ENCODE measurements around the gene PITPNC1. TPM values are rescaled to one million over a fixed set of nuclear protein-coding genes. Genes with fewer than 3 reads are reported as not detected.

Gene PITPNC1
- total RNA-seq, 1 donor from 2014 or later: 39.7 TPM

DNA sequence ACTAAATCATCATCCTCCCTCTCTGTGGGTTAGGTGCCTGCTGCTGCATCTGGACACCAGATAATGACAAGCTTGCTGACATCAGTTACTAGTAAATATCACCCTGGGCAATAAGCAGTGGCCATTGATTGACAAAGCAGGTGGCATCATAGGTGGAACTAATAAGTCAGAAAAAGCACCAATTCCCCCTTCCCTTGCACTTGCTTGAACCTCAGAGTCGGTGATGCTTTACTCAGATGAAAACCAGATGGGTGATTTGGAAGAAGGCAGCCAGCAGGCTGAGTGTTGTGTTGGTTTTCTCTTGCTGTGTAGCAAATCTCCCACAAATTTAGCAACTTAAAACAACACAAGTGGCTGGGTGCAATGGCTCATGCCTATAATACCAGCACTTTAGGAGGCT is 193.7 kb downstream of the PITPNC1 start:
- H3K4me1 Mint-ChIP-seq (ENCODE audit: unreplicated experiment): peaks cover 3% of the 10 kb centered on the region
- no peak overlapping the region for H3K4me3 Mint-ChIP-seq (ENCODE audit: unreplicated experiment)
- TF ChIP-seq, protein P1, sequence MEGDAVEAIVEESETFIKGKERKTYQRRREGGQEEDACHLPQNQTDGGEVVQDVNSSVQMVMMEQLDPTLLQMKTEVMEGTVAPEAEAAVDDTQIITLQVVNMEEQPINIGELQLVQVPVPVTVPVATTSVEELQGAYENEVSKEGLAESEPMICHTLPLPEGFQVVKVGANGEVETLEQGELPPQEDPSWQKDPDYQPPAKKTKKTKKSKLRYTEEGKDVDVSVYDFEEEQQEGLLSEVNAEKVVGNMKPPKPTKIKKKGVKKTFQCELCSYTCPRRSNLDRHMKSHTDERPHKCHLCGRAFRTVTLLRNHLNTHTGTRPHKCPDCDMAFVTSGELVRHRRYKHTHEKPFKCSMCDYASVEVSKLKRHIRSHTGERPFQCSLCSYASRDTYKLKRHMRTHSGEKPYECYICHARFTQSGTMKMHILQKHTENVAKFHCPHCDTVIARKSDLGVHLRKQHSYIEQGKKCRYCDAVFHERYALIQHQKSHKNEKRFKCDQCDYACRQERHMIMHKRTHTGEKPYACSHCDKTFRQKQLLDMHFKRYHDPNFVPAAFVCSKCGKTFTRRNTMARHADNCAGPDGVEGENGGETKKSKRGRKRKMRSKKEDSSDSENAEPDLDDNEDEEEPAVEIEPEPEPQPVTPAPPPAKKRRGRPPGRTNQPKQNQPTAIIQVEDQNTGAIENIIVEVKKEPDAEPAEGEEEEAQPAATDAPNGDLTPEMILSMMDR (IDR thresholded peaks at IDR 0.05; ENCODE audit: unreplicated experiment): no peak
- no peaks in the 10 kb centered on the region for H3K9me3 Mint-ChIP-seq (ENCODE audit: unreplicated experiment)
- no peak for DNase-seq (ENCODE audit: low spot score)
- no peak overlapping the region for H3K27ac Mint-ChIP-seq (ENCODE audit: unreplicated experiment)
- H3K27me3 Mint-ChIP-seq (ENCODE audit: unreplicated experiment): peaks cover 9% of the 10 kb centered on the region
- H3K36me3 Mint-ChIP-seq (ENCODE audit: low read depth, unreplicated experiment): peaks cover 16% of the 10 kb centered on the region

DNA sequence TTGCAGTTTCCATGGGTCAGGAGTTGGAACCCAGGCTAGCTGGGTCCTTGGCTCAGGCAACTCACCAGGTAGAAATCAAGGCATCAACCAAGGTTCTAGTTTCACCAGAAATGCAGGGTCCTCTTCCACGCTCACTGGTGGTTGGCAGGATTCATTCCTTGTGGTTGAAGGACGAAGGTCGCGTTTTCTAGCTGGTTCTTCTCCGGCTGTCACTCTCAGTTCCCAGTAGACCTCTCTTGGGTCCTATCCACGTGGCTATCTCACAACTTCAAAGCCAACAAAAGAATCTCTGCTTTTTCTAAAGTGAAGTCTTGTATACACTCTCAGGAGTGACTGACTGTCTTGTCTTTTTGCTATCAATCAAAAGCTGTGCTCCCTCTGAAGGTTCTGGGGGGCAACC is 194.4 kb downstream of the PITPNC1 start:
- Mint-ChIP-seq H3K9me3 (ENCODE audit: unreplicated experiment) (no peaks in the 10 kb centered on the region), H3K4me1 (ENCODE audit: unreplicated experiment) (peaks cover 5% of the 10 kb centered on the region), H3K27me3 (ENCODE audit: unreplicated experiment) (peaks cover 9% of the 10 kb centered on the region), H3K36me3 (ENCODE audit: low read depth, unreplicated experiment) (peaks cover 16% of the 10 kb centered on the region), H3K4me3 (ENCODE audit: unreplicated experiment) (no peak overlapping the region), H3K27ac (ENCODE audit: unreplicated experiment) (no peak overlapping the region)
- no peak for DNase-seq (ENCODE audit: low spot score)
- TF ChIP-seq, protein P1 (IDR thresholded peaks at IDR 0.05; ENCODE audit: unreplicated experiment): no peak

DNA sequence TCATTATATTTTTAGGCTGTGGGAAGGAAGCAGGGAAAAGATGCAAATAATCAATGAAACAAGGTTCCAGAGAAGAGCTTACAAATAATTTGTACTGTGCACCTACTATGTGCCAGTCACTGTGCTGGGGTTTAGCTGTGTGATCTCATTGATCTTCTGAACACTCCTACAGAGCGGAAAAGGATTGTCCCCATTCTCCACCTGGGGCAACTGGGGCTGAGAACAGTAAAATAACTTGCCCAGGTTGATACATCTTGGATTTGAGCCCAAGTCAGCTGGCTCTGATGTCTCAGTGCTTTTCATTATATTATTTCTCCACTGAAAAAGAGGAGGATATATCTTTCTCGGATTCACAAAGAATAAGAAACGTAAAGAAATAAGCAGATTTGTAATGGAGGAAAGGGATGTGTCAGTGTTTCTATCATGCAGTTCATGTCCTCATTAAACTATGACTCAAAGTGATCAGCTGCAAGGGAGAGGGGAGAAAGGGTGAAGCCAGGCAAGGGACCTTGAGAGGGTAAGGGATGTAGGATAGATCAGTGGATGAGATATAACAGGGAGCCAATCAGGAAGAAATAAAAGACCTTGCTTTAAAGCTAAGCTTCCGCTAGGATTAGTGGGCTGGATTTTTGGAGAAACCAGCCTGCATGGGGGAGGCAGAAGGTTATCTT is 197.0 kb downstream of the PITPNC1 start:
- Mint-ChIP-seq H3K27ac (ENCODE audit: unreplicated experiment) (no peak overlapping the region), H3K36me3 (ENCODE audit: low read depth, unreplicated experiment) (peaks cover 15% of the 10 kb centered on the region)

DNA sequence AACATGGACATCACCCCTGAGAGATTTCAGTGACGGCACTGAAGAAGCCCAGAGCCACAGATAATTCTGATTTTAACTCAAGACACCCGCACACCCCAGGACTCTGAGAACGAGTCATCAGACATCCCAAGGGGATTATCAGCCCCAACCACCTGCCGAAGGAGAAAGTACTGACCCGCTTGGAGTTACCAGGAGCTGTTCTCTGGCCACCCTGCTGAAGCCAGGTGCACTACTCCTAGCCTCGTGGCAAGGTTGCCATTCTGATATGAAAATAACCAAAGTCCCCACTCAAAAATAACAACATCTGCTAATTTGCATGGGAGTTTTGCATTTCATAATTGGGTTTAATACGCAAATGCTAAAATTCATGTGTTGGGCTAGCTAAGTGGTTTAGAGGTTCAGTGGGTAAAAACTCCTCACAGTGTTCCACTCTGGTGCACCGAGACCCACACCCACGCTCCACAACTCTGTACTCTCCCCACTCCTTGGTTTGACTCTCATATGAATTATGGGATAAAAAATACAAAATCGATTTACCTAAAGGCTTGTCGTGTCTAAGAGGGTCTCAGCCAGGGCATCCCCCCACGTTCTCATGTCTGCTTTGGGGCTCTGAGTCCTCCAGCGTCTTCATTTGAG is 197.7 kb downstream of the PITPNC1 start:
- Mint-ChIP-seq H3K27ac (ENCODE audit: unreplicated experiment) (no peak overlapping the region), H3K36me3 (ENCODE audit: low read depth, unreplicated experiment) (peaks cover 9% of the 10 kb centered on the region), H3K4me3 (ENCODE audit: unreplicated experiment) (no peak overlapping the region), H3K27me3 (ENCODE audit: unreplicated experiment) (peaks cover 9% of the 10 kb centered on the region), H3K4me1 (ENCODE audit: unreplicated experiment) (peaks cover 10% of the 10 kb centered on the region), H3K9me3 (ENCODE audit: unreplicated experiment) (no peaks in the 10 kb centered on the region)
- DNase-seq (ENCODE audit: low spot score): no peak
- TF ChIP-seq, protein P1 (IDR thresholded peaks at IDR 0.05; ENCODE audit: unreplicated experiment): no peak

More for the DNA sequence above, 197.0 kb downstream of the PITPNC1 start:
- no peaks in the 10 kb centered on the region for H3K9me3 Mint-ChIP-seq (ENCODE audit: unreplicated experiment)
- H3K4me3 Mint-ChIP-seq (ENCODE audit: unreplicated experiment): no peak overlapping the region
- peaks cover 10% of the 10 kb centered on the region for H3K4me1 Mint-ChIP-seq (ENCODE audit: unreplicated experiment)
- TF ChIP-seq, protein P1 (IDR thresholded peaks at IDR 0.05; ENCODE audit: unreplicated experiment): no peak
- peaks cover 9% of the 10 kb centered on the region for H3K27me3 Mint-ChIP-seq (ENCODE audit: unreplicated experiment)
- DNase-seq (ENCODE audit: low spot score): no peak

DNA sequence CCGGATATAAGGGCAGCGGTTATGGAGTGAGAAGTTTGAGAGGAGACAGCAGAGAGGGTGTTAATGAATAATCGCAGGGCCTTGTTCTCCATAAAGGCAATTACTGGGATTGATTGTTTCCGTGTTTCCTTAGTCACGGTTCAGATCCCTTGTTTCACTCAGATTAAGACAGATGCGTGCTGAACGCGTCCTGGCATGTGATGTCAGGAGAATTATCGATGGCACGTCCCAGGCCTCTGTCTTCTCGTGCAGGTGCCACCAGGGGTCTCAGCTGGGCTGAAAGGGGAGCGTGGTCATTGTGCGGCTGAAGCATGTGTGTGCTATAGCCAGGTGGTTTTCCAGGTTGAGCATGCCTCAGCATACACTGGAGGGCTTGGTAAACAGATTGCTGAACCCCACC is 198.2 kb downstream of the PITPNC1 start:
- Mint-ChIP-seq H3K27ac (ENCODE audit: unreplicated experiment) (no peak overlapping the region), H3K36me3 (ENCODE audit: low read depth, unreplicated experiment) (peaks cover 6% of the 10 kb centered on the region)

More for the DNA sequence above, 198.2 kb downstream of the PITPNC1 start:
- no peaks in the 10 kb centered on the region for H3K9me3 Mint-ChIP-seq (ENCODE audit: unreplicated experiment)
- TF ChIP-seq, protein P1 (IDR thresholded peaks at IDR 0.05; ENCODE audit: unreplicated experiment): no peak
- H3K27me3 Mint-ChIP-seq (ENCODE audit: unreplicated experiment): peaks cover 9% of the 10 kb centered on the region
- peaks cover 10% of the 10 kb centered on the region for H3K4me1 Mint-ChIP-seq (ENCODE audit: unreplicated experiment)
- no peak for DNase-seq (ENCODE audit: low spot score)
- no peak overlapping the region for H3K4me3 Mint-ChIP-seq (ENCODE audit: unreplicated experiment)
